HCT116 (cell line): Measurements from ENCODE around the gene GEMIN5.

Experiments
- CEBPB ChIP-seq: IDR thresholded peaks from 2 replicates; pipeline ENCODE4 v1.6.1; 2012; ENCODE audit warnings: low read depth
- CTCF ChIP-seq, 3 experiments: fragments of 200-600 bp in 1 of 3; sonication (generic) in 1 of 3; IDR thresholded peaks in 2 of 3; conservative IDR thresholded peaks in 1 of 3; 2 replicates each; pipeline ENCODE4 v1.5.1; 2012 to 2017; ENCODE audit warnings: low read depth in 2 of 3, low read length in 2 of 3, antibody characterized with exemption in 1 of 3, borderline replicate concordance in 1 of 3, control low read depth in 1 of 3, mild to moderate bottlenecking in 1 of 3, mixed read lengths in 1 of 3, mixed run types in 1 of 3, moderate library complexity in 1 of 3; ENCODE audit not compliant: insufficient read depth in 1 of 3
- EZH2 ChIP-seq: fragments of 200-600 bp; sonication (generic); IDR thresholded peaks from 2 replicates; pipeline ENCODE4 v1.6.1; 2017; ENCODE audit warnings: antibody characterized with exemption, mixed run types
- EZH2phosphoT487 ChIP-seq: fragments of 200-600 bp; IDR thresholded peaks from 2 replicates; pipeline ENCODE4 v1.6.1; 2018; ENCODE audit warnings: antibody characterized with exemption, borderline replicate concordance
- POLR2A ChIP-seq: IDR thresholded peaks from 2 replicates; pipeline ENCODE4 v1.7.0; 2011; ENCODE audit warnings: borderline replicate concordance; ENCODE audit not compliant: insufficient read depth, insufficient read length; ENCODE audit errors: extremely low read depth
- SIN3A ChIP-seq: IDR thresholded peaks from 2 replicates; pipeline ENCODE4 v1.6.1; 2012; ENCODE audit warnings: low read depth
- YY1 ChIP-seq: IDR thresholded peaks from 2 replicates; pipeline ENCODE4 v1.6.1; 2011; ENCODE audit warnings: low read length, low read depth, moderate library complexity, mild to moderate bottlenecking; ENCODE audit not compliant: insufficient replicate concordance; ENCODE audit errors: extremely low read depth

- TF ChIP-seq CTCF (IDR thresholded peaks at IDR 0.05 in 2 of 3, conservative IDR thresholded peaks at IDR 0.05 in 1 of 3; ENCODE audit: borderline replicate concordance in 1 of 3, insufficient read depth in 1 of 3, low read depth in 2 of 3, low read length in 2 of 3) (no peak), POLR2A (no peak), EZH2 (no peak), YY1 (no peak), EZH2phosphoT487 (no peak), CEBPB (no peak), SIN3A (no peak)
These were observed 36.1 kb downstream of the GEMIN5 start for GRCh38 chr5:154901913-154902312.
